C4-2B (cell line): ENCODE data around the gene ATP11A.

Experiments used
- CTCF ChIP-seq: fragments of 450-650 bp; conservative IDR thresholded peaks from 2 replicates; pipeline ENCODE4 v1.5.1; 2017; ENCODE audit warnings: mild to moderate bottlenecking
- ZFX ChIP-seq: fragments of 450-650 bp; IDR thresholded peaks from 2 replicates; pipeline ENCODE4 v1.6.1; 2017

GRCh38 chr13:112907286-112907685 is 217.4 kb downstream of the ATP11A start:
- TF ChIP-seq CTCF (no peak), ZFX (no peak)
